ENCODE results near the gene NFKB2.

NFKB2 gene

DNA sequence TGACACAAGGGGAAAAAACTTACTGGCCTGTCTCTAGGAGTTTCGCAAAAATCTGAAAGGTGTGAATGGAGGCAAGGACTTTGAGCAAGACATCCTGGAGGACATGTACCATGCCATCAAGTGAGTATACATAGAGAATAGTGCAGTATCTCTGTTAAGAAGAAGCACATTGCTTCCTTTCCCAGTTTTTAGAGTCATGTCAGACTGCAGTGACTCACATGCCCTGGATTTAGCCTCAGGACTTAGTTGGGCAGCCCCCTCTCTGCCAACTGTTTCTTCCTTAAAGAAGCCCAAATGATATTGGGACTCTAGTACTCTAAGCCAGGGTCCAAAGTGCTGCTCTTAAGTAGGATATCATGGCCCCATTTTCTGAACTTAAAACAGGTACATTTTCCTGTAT, 28.1 kb upstream of the NFKB2 start:
- TF ChIP-seq, protein P1, sequence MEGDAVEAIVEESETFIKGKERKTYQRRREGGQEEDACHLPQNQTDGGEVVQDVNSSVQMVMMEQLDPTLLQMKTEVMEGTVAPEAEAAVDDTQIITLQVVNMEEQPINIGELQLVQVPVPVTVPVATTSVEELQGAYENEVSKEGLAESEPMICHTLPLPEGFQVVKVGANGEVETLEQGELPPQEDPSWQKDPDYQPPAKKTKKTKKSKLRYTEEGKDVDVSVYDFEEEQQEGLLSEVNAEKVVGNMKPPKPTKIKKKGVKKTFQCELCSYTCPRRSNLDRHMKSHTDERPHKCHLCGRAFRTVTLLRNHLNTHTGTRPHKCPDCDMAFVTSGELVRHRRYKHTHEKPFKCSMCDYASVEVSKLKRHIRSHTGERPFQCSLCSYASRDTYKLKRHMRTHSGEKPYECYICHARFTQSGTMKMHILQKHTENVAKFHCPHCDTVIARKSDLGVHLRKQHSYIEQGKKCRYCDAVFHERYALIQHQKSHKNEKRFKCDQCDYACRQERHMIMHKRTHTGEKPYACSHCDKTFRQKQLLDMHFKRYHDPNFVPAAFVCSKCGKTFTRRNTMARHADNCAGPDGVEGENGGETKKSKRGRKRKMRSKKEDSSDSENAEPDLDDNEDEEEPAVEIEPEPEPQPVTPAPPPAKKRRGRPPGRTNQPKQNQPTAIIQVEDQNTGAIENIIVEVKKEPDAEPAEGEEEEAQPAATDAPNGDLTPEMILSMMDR (IDR thresholded peaks at IDR 0.05; ENCODE audit: control extremely low read depth, extremely low read depth, low read depth, missing control alignments) = no peak
- DNase-seq (ENCODE audit: extremely low spot score) = no peak
- ChIA-PET CTCF (interaction anchor here (1.7 to 10.3 kb wide), 2 partner anchors 14 to 216 kb away, joined by 4 to 85 read pairs; no protein-coding TSS in a partner anchor), POLR2A (no interaction called here)

DNA sequence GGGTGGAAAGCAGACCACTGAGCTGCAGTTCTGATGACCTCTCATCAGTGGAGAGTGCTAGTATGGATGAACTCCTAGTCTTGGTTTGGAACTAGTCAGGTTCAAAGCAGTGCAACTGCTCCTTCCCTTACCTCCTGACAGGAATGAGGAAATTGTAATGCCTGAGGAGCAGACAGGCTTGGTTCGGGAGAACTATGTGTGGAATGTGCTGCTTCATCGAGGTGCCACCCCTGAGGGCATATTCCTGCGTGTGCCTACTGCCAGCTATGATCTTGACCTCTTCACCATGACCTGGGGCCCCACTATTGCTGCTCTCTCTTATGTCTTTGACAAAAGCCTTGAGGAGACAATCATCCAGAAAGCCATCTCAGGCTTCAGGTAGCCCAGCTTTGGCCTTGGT, 27.4 kb upstream of the NFKB2 start:
- ChIA-PET POLR2A (interaction anchor here (0.6 kb wide), 1 partner anchor 224 kb away, joined by 4 read pairs; no protein-coding TSS in a partner anchor), CTCF (interaction anchor here (1.7 to 10.3 kb wide), 4 partner anchors 15 to 216 kb away, joined by 4 to 85 read pairs (median 9); no protein-coding TSS in a partner anchor)
- no peak for DNase-seq (ENCODE audit: extremely low spot score)
- TF ChIP-seq, protein P1 (IDR thresholded peaks at IDR 0.05; ENCODE audit: control extremely low read depth, extremely low read depth, low read depth, missing control alignments) = no peak

DNA sequence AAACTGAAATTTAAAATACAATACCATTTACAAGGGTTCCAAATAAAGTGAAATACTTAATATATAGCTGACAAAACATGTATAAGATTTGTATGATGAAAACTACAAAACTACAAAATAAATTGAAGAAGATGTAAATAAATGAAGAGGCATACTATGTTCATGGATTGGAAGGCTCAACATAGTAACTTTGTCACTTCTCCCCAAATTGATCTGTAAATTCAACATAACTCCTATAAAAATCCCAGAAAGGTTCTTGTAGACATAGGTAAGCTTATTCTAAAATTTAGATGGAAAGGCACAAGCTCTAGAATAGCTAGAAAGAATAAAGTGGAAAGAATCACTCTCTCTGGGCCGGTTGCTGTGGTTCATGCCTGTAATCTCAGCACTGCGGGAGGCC, 24.2 kb upstream of the NFKB2 start:
- DNase-seq (ENCODE audit: extremely low spot score) = no peak
- TF ChIP-seq, protein P1 (IDR thresholded peaks at IDR 0.05; ENCODE audit: control extremely low read depth, extremely low read depth, low read depth, missing control alignments) = no peak
- CTCF ChIA-PET = interaction anchor here (0.6 to 10.3 kb wide), 6 partner anchors 11 to 139 kb away, joined by 3 to 85 read pairs (median 4); no protein-coding TSS in a partner anchor
- POLR2A ChIA-PET = no interaction called here

DNA sequence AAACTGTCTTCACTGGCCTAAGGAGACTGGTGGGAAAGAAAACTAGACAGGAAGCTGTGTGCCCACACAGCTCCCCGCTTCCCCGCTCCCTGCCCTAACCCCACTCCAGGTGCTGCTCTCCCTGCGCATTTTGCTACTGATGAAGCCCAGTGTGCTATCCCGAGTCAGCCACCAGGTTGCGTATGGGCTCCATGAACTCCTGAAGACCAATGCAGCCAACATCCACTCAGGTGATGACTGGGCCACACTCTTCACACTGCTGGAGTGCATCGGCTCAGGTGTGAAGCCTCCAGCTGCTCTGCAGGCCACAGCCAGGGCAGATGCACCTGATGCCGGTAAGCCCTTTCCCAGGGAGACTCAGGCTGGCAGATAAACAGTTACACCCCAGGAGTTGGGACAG, 20.3 kb upstream of the NFKB2 start:
- ChIA-PET CTCF (interaction anchor here (1.0 to 10.3 kb wide), 9 partner anchors 9 to 143 kb away, joined by 3 to 85 read pairs (median 4); no protein-coding TSS in a partner anchor), POLR2A (no interaction called here)
- DNase-seq (ENCODE audit: extremely low spot score) = no peak

DNA sequence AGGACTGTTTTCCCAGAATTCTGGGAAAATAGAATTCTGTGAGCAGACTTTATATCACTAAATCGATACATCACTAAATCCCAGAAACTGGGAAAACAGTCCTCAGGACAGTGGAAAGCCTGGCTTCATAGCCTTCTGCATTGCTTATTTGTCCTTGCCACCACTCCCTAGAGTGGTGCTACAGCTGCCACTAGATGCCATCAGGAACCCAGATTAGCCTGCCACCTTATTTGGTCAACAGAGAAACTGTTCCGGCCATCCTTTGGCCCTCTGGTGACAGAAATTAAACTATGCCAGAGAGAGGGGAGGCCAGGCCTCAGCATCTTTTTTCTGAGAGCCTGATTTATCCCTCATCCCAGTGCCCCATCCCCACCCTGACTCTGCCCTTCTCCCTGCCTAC, 19.6 kb upstream of the NFKB2 start:
- no peak for DNase-seq (ENCODE audit: extremely low spot score)
- ChIA-PET POLR2A (no interaction called here), CTCF (interaction anchor here (1.1 to 10.3 kb wide), 7 partner anchors 8 to 144 kb away, joined by 3 to 85 read pairs (median 4); no protein-coding TSS in a partner anchor)
- TF ChIP-seq, protein P1 (IDR thresholded peaks at IDR 0.05; ENCODE audit: control extremely low read depth, extremely low read depth, low read depth, missing control alignments) = no peak

More for the DNA sequence above, 20.3 kb upstream of the NFKB2 start:
- TF ChIP-seq, protein P1 (IDR thresholded peaks at IDR 0.05; ENCODE audit: control extremely low read depth, extremely low read depth, low read depth, missing control alignments) = no peak

DNA sequence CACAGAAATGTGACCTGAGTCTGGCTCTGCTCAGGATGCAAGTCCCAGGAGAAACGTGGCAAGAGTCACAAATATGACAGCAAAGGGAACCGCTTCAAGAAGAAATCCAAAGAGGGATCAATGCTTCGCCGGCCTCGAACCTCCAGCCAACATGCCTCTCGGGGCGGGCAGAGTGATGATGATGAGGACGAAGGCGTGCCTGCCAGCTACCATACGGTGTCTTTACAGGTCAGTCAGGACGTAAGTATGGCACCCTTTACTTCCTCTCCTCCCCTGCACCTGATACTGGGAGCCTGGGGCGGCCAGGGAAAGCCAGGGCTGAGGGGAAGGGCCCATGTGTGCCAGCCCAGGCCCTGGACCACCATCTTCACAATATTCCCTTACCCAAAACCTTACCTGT, 18.6 kb upstream of the NFKB2 start:
- TF ChIP-seq, protein P1 (IDR thresholded peaks at IDR 0.05; ENCODE audit: control extremely low read depth, extremely low read depth, low read depth, missing control alignments) = no peak
- DNase-seq (ENCODE audit: extremely low spot score) = no peak
- CTCF ChIA-PET = interaction anchor here (1.0 to 2.0 kb wide), 3 partner anchors 17 to 147 kb away, joined by 3 to 8 read pairs (median 4); no protein-coding TSS in a partner anchor
- POLR2A ChIA-PET = no interaction called here

Measured in GM10248 (cell line).